Natural killer cell (primary cell): ENCODE results near the gene C1orf105. TPM values are rescaled to one million over a fixed set of nuclear protein-coding genes. Genes with fewer than 3 reads are reported as not detected.

Experiments used
- ATAC-seq, 3 donors: fragments of 150-1000 bp in 2 of 3; fragments of 200-7000 bp in 1 of 3; cut with Tn5 transposase; 1 replicate in 1 of 3; 2 replicates in 2 of 3; pipeline ENCODE4 v1.10.0; 2021; ENCODE audit warnings: mild to moderate bottlenecking in 2 of 3, moderate library complexity in 2 of 3
- DNase-seq, 2 donors: peaks; one replicate each; pipeline versions ENCODE4 v3.0.0 to v3.0.0-alpha.2; 2013 to 2021; ENCODE audit warnings: mixed read lengths in 1 of 2
- H3K27ac ChIP-seq: one replicate; pipeline ENCODE4 v1.5.1; 2013; ENCODE audit warnings: mild to moderate bottlenecking, low read length
- H3K27me3 ChIP-seq: one replicate; pipeline ENCODE4 v1.6.1; 2013; ENCODE audit warnings: low read length; ENCODE audit not compliant: control insufficient read depth, insufficient read depth
- H3K36me3 ChIP-seq: one replicate; pipeline ENCODE4 v1.6.1; 2013; ENCODE audit warnings: low read length; ENCODE audit not compliant: control insufficient read depth, insufficient read depth
- H3K4me1 ChIP-seq: one replicate; pipeline ENCODE4 v1.6.1; 2013; ENCODE audit warnings: low read length; ENCODE audit not compliant: control insufficient read depth, insufficient read depth
- H3K4me3 ChIP-seq: one replicate; pipeline ENCODE4 v1.5.1; 2013; ENCODE audit warnings: low read length
- H3K9me3 ChIP-seq: one replicate; pipeline ENCODE4 v1.6.1; 2013; ENCODE audit warnings: low read length; ENCODE audit not compliant: control insufficient read depth, insufficient read depth
- H3K27ac Mint-ChIP-seq, 2 donors: one replicate each; pipeline ENCODE4 v1.8.0; 2022; ENCODE audit warnings: mild to moderate bottlenecking in 2 of 2, mixed read lengths in 2 of 2, moderate library complexity in 1 of 2
- H3K27me3 Mint-ChIP-seq, 2 donors: one replicate each; pipeline ENCODE4 v1.8.0; 2022; ENCODE audit warnings: low read depth in 2 of 2, mixed read lengths in 2 of 2
- H3K36me3 Mint-ChIP-seq: one replicate; pipeline ENCODE4 v1.8.0; 2022; ENCODE audit warnings: mixed read lengths
- H3K4me1 Mint-ChIP-seq, 2 donors: one replicate each; pipeline ENCODE4 v1.8.0; 2022; ENCODE audit warnings: mixed read lengths in 2 of 2
- H3K4me3 Mint-ChIP-seq: one replicate; pipeline ENCODE4 v1.8.0; 2022; ENCODE audit warnings: mild to moderate bottlenecking, moderate library complexity, mixed read lengths
- H3K9me3 Mint-ChIP-seq, 2 donors: one replicate each; pipeline ENCODE4 v1.8.0; 2022; ENCODE audit warnings: mixed read lengths in 2 of 2
- WGBS: methylation state at CpG from one replicate; pipeline ENCODE4 v1.1.7; 2013; ENCODE audit warnings: missing lambda C conversion rate; ENCODE audit not compliant: insufficient coverage; 5-methylcytosine and 5-hydroxymethylcytosine counted together
- intact Hi-C: fragments of 100-400 bp; cut with micrococcal nuclease; formaldehyde crosslinking; loops from one replicate; pipeline ENCODE4 v1.14.2; 2022
- total RNA-seq, 4 donors: library from RNA; stranded (reverse); fragments of 120-200 nt in 1 of 4; gene quantifications; one replicate each; pipeline versions ENCODE4 v1.2.3 to v1.2.4, GENCODE V29; 2013 to 2022
- TF ChIP-seq, protein P1 (sequence below): fragments of 200-600 bp; IDR thresholded peaks from one replicate; pipeline ENCODE4 v1.8.0; 2022; ENCODE audit warnings: antibody characterized with exemption

Gene C1orf105
- total RNA-seq, 3 donors from 2014 or later (not counting 1 experiment from before 2014, with no cell fraction given): not detected

DNA sequence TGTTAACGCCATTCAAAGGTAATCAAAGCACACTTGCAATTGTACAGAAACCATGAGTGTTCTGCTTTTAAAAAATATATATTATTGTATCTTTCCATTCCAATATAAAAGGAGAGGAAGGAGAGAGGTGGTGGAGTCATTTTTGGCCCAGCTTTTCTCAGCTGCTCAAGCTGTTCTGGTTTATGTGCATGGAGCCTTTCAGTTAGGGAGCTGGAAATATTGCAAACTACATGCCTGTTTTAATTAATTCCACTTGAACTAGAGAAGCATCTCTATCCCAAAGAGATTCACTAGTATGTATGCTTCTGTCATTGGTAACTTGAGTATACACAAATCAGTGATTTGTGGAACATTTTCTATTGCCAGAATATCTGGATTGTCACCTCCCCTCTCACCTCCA lies 28.5 kb upstream of the C1orf105 start:
- H3K27me3 Mint-ChIP-seq: no peaks in the 10 kb centered on the region
- Histone ChIP-seq H3K36me3 (no peaks in the 10 kb centered on the region), H3K9me3 (no peaks in the 10 kb centered on the region), H3K27ac (peak overlapping the region; percentile 76), H3K27me3 (no peaks in the 10 kb centered on the region), H3K4me1 (peaks cover 17% of the 10 kb centered on the region), H3K4me3 (no peak overlapping the region)
- no peaks in the 10 kb centered on the region for H3K9me3 Mint-ChIP-seq
- no peak overlapping the region for H3K27ac Mint-ChIP-seq
- H3K4me3 Mint-ChIP-seq: no peak overlapping the region
- intact Hi-C loops: no loop called here
- ATAC-seq (no peak), DNase-seq (no peak)
- H3K36me3 Mint-ChIP-seq: no peaks in the 10 kb centered on the region
- H3K4me1 Mint-ChIP-seq: peaks cover 22 to 30% of the 10 kb centered on the region in 2 donors
- no CpG with 5 or more reads among the region's 1 CpG for WGBS
- TF ChIP-seq, protein P1, sequence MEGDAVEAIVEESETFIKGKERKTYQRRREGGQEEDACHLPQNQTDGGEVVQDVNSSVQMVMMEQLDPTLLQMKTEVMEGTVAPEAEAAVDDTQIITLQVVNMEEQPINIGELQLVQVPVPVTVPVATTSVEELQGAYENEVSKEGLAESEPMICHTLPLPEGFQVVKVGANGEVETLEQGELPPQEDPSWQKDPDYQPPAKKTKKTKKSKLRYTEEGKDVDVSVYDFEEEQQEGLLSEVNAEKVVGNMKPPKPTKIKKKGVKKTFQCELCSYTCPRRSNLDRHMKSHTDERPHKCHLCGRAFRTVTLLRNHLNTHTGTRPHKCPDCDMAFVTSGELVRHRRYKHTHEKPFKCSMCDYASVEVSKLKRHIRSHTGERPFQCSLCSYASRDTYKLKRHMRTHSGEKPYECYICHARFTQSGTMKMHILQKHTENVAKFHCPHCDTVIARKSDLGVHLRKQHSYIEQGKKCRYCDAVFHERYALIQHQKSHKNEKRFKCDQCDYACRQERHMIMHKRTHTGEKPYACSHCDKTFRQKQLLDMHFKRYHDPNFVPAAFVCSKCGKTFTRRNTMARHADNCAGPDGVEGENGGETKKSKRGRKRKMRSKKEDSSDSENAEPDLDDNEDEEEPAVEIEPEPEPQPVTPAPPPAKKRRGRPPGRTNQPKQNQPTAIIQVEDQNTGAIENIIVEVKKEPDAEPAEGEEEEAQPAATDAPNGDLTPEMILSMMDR: no peak

- TF ChIP-seq, protein P1: no peak
- H3K9me3 ChIP-seq: no peaks in the 10 kb centered on the region
- Mint-ChIP-seq H3K9me3 (no peaks in the 10 kb centered on the region), H3K27me3 (no peaks in the 10 kb centered on the region), H3K4me1 (peaks cover 26 to 33% of the 10 kb centered on the region in 2 donors), H3K4me3 (peak overlapping the region; percentile 25), H3K36me3 (no peaks in the 10 kb centered on the region), H3K27ac (peak overlapping the region; percentile 77 to 90)
- DNase-seq: no peak
- no peaks in the 10 kb centered on the region for H3K27me3 ChIP-seq
- intact Hi-C loops: no loop called here
- no peak for ATAC-seq
- H3K36me3 ChIP-seq: no peaks in the 10 kb centered on the region
- 80% methylated on average over 5 of the region's 5 CpGs for WGBS
- no peak overlapping the region for H3K4me3 ChIP-seq
- H3K4me1 ChIP-seq: peaks cover 17% of the 10 kb centered on the region
- H3K27ac ChIP-seq: peak overlapping the region; percentile 80
These were observed 27.1 kb upstream of the C1orf105 start for GRCh38 chr1:172393354-172393753.

- H3K27ac Mint-ChIP-seq: peak overlapping the region; percentile 77 to 90
- H3K36me3 ChIP-seq: no peaks in the 10 kb centered on the region
- ATAC-seq (peak; percentile 89 to 98 (median 97)), DNase-seq (peak; percentile 35 to 85)
- no peak overlapping the region for H3K4me3 ChIP-seq
- H3K27me3 Mint-ChIP-seq: no peaks in the 10 kb centered on the region
- H3K36me3 Mint-ChIP-seq: no peaks in the 10 kb centered on the region
- 0% methylated on average over 4 of the region's 4 CpGs for WGBS
- H3K9me3 ChIP-seq: no peaks in the 10 kb centered on the region
- H3K4me1 Mint-ChIP-seq: peaks cover 35 to 38% of the 10 kb centered on the region in 2 donors
- H3K4me1 ChIP-seq: peaks cover 19% of the 10 kb centered on the region
- intact Hi-C loops: loop anchor here (1.0 to 2.0 kb wide), 3 partner anchors 13 to 213 kb away; no protein-coding TSS in a partner anchor
- TF ChIP-seq, protein P1: no peak
- H3K9me3 Mint-ChIP-seq: no peaks in the 10 kb centered on the region
- peak overlapping the region; percentile 80 for H3K27ac ChIP-seq
- H3K27me3 ChIP-seq: no peaks in the 10 kb centered on the region
- H3K4me3 Mint-ChIP-seq: peak overlapping the region; percentile 45
These were observed 26.2 kb upstream of the C1orf105 start for GRCh38 chr1:172394141-172394751.
